GM19193 (cell line): Measurements from ENCODE around the gene ACYP1.

ENCODE experiments used
- POLR2A ChIP-seq: IDR thresholded peaks from 4 replicates; pipeline ENCODE4 v1.6.1; 2011; ENCODE audit not compliant: insufficient read depth, insufficient read length; ENCODE audit errors: extremely low read depth

ACYP1 gene

DNA sequence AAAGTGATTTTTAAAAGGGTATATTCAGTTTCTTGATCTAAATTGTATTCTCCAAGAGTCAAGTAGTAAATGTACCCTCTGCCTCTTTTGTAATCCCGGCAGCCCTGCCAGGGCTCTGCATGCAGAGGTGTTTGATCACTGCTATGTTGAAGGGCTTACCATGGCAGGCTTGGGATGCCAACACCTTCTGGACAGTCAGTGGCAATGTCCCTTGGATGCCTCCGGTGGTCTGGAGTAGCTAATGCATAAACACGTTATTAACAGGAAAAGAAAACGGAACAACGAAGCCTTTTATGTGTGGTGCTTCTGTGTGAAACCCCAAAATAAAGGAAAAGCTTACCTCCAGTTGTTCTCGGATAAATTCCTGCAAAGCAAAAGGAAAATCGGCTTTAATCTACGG, 41.2 kb downstream of the ACYP1 start:
- TF ChIP-seq POLR2A, result no peak

DNA sequence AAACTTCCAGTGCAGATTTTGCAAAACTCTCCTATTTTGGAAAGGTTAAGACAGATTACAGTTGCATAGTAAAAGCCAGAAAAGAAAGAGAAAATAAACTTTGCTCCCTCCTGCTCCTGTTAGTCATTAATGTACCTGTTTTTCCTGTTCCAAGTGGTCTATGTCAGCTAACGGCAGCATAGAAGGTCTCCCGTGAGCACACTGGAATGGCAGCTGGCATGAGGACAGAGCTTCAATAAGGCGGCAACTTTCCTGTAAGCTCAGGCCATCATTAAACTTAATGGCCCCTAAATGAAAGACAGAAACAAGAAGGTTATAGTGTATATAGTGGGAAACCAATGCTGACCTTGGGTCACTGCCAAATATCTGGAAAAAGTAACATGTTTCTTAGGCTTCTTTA, 45.1 kb downstream of the ACYP1 start:
- TF ChIP-seq POLR2A, result no peak

DNA sequence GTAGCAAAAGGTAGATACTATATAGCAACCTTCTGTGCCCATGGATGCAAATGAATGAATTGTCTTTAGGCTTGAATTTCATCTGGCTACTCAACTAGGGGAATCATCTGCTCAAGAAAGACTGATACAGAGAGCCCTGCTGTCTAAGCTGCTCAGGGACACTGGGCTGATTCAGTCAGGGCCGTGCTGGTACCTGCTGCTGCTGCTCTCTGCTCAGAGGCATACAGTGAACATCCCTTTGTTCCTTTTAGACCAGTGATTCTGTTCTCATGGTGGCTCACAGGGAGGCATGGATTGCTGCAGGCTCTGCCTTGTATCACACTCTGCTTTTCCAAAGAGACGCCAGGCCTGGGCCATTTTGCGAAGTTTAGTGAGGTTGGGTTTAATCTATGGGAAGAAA, 47.0 kb downstream of the ACYP1 start:
- no peak for TF ChIP-seq POLR2A

DNA sequence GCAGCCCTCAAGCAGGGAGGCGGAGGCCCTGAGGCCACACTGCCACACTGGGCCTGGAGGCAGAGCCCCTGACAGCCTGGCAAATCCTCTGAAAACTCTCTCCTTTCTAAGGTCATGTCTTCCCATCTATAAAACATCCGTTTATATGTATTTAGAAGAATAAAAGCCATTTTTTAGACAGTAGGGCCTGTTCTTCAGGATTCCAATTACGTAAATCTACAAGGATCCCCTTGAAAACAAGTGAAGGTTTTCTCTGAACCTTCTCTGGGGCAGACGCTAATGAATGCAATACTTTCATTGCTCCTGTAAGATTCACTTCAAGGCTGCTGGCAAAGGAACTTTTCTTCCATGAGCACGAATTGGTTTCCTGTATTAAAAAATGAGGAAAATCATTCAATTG, 48.3 kb downstream of the ACYP1 start:
- no peak for TF ChIP-seq POLR2A

DNA sequence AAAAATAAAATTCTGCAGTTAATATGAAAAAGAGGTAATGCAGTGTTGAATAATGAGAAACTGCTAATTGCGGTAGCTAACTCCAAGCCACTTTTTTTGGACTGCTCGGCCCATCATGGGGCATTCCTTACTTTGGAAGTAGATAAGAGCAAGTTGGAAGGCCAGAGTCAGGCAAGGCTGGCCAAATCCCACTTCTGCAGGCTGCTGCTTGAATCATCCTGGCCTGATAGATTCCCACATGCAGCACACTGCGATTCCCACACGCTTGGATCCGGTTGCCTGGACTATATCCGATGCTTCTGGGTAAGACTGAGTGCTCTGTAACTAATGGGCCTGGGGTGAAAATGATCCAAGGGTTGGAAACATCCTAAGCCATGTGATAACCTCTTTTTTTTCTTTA, 50.5 kb downstream of the ACYP1 start:
- TF ChIP-seq POLR2A, result no peak

DNA sequence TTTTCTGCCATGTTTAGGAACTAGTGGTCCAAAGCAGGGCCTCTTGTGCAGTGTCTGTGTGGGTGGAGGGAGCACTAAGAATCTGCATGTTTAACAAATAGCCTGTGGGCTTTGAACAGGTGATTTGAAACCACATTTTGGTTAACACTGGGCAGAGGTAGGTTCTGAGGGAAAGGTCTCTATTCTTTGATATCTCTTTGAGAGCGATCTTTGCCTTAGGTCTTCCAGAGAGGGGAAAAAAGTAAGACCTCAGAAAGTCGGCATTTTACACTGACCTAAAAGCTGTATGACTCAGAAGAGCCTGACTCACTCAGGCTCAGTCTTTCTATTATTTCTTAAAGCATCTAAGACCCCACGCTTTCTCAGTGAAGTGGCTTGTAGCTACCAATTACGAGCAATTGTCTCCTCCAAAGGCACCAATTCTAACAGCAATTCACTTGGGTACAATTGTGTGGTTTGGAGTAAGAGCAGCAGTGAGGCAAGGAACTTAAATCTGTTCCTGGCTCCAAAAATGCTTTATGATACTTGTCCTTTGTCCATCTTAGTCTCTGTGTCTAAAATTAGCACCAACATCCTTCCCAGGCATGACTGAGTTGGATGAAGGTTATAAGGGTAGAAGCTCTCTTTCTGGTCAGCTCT, 52.3 kb downstream of the ACYP1 start:
- no peak for TF ChIP-seq POLR2A

DNA sequence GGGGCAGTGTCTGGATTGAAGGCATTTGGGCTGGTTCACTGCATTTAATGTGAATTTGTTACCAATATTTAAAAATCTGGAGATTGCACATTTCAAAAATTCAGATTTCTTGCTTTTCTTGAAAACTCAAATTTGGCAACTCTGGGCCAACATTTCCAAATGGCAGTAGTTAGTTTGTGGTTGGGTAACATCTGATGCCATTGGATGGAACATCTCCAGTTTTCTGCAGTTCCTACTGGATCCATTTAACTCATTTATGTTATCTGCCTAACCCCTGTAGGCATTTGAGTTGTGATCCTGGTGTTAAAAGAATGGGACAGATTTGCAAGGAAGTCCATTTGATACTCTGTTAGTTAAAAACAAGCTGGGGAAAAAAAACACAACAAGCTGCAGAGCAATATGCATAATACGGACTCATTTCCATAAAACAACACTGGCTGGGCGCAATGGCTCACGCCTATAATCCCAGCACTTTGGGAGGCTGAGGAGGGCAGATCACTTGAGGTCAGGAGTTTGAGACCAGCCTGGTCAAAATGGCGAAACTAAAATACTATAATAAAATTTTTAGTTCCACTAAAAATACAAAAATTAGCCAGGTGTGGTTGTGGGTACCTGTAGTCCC, 53.2 kb downstream of the ACYP1 start:
- no peak for TF ChIP-seq POLR2A

DNA sequence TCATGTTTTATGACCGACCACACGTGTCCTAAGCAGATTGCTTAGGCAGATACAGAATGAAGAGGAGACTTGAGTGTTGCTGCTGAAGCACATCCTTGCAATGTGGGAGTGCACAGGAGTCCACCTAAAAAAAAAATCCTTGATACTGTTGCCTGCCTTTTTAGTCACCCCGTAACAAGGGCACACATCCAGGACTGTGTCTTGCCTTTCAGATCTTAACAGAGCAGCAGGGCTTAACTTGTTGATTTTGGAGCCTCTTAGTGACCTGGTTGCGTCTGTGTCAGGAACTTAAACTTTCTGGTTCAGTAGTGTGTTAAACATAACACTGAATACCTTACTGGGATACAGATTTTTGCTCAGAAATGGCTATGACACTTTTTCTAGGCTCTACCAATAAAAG, 54.6 kb downstream of the ACYP1 start:
- TF ChIP-seq POLR2A, result no peak

DNA sequence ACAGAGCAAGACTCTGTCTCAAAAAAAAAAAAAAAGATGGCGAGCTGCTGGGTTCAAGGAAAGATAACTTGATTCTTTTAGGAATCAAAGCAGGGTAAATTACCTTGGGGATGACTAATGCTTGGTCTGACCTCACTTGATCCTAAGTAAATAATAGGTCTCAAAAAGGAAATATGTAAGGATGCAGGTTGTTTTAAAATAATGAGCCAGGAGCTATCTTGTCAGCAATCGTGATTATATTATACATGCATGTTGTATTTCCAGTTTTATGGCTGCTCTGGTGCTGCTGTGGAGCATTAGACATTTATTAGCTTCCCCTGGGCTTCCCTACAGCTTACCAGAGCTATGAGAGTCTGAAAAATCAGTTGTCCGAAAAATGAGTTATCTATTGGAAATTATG, 58.5 kb downstream of the ACYP1 start:
- TF ChIP-seq POLR2A, result no peak

DNA sequence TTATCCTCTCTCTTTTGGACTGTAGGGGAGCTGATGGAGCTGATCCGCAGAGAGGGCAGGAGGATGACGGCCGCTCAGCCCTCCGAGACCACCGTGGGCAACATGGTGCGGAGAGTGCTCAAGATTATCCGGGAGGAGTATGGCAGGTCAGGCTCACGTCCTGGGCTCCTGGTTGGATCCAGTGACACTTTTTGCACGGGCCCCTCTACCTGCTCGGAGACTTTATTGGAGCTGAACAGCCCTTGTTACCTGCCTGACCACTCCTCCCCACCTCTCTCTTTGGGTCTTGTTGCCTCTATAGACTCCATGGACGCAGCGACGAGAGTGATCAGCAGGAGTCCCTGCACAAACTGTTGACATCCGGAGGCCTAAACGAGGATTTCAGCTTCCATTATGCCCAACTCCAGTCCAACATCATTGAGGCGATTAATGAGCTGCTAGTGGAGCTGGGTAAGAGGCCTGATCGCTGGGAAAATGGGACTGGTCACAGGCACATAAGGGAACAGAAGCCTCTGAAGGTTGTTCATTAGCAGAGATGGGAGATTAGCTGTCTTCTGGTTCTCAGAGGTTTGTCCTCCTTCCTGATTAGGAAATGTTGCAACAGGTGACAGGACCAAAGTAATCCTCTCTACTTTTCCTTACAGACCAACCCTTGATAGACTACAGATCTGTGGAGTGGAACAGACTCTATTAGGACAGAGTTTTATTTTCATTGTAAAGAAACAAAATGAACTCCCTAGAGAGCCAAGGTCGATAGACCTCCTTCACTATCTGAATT, 60.4 kb downstream of the ACYP1 start:
- no peak for TF ChIP-seq POLR2A
